HEK293 (cell line): ENCODE measurements around the gene ZFP36L1.

Experiments used
- CTCF ChIA-PET: fragments of 350-600 bp; formaldehyde crosslinking; extraction: SDS; loops from one replicate; lab custom pipeline; 2021; ENCODE audit warnings: antibody characterized with exemption; lab: Yijun Ruan, JAX
- POLR2A ChIA-PET: fragments of 300-600 bp; formaldehyde crosslinking; extraction: SDS; loops from one replicate; lab custom pipeline; 2020; ENCODE audit warnings: antibody characterized with exemption, inconsistent platforms; lab: Yijun Ruan, JAX
- H3K27ac ChIP-seq: fragments of 200-500 bp; sonication (Bioruptor generic); 2 replicates; pipeline ENCODE4 v1.5.1; 2014; ENCODE audit warnings: low read depth, low read length, control low read depth, inconsistent platforms; ENCODE audit errors: extremely low read depth
- H3K36me3 ChIP-seq, 2 experiments: fragments of 200-500 bp in 1 of 2; sonication (Bioruptor generic) in 1 of 2; 1 replicate in 1 of 2; 2 replicates in 1 of 2; pipeline ENCODE4 v1.5.1; 2014 to 2017; ENCODE audit warnings: inconsistent platforms in 2 of 2, low read length in 2 of 2; ENCODE audit not compliant: control insufficient read depth in 2 of 2, insufficient read depth in 1 of 2
- H3K4me1 ChIP-seq: fragments of 200-500 bp; sonication (Bioruptor generic); 2 replicates; pipeline ENCODE4 v1.5.1; 2014; ENCODE audit warnings: mild to moderate bottlenecking, low read length, inconsistent platforms; ENCODE audit not compliant: control insufficient read depth, insufficient read depth
- H3K4me3 ChIP-seq: 2 replicates; pipeline ENCODE4 v1.5.1; 2011; ENCODE audit warnings: low read depth, mild to moderate bottlenecking, control low read depth, low read length, moderate library complexity
- H3K9me3 ChIP-seq: fragments of 200-500 bp; sonication (Bioruptor generic); 2 replicates; pipeline ENCODE4 v1.5.1; 2014; ENCODE audit warnings: low read depth, low read length, inconsistent platforms; ENCODE audit not compliant: control insufficient read depth, insufficient read depth
- ATF2 ChIP-seq: fragments of 450-650 bp; formaldehyde crosslinking; IDR thresholded peaks from 2 replicates; pipeline ENCODE4 v1.5.1; 2016; ENCODE audit warnings: missing biosample characterization, missing genetic modification characterization, low read depth
- BCL11A ChIP-seq: fragments of 450-650 bp; formaldehyde crosslinking; IDR thresholded peaks from 2 replicates; pipeline ENCODE4 v1.5.1; 2016; ENCODE audit warnings: low read depth, missing biosample characterization, missing genetic modification characterization
- HOXC10 ChIP-seq: sonication (generic); formaldehyde crosslinking; IDR thresholded peaks from 2 replicates; pipeline ENCODE4 v1.8.1; 2023; ENCODE audit warnings: mild to moderate bottlenecking, missing genetic modification reagents
- HOXD13 ChIP-seq: sonication (generic); formaldehyde crosslinking; IDR thresholded peaks from 2 replicates; pipeline ENCODE4 v1.8.0; 2022; ENCODE audit warnings: missing genetic modification reagents, borderline replicate concordance
- PRDM6 ChIP-seq: fragments of 450-650 bp; formaldehyde crosslinking; IDR thresholded peaks from 2 replicates; pipeline ENCODE4 v1.5.1; 2017; ENCODE audit warnings: missing biosample characterization, missing genetic modification characterization
- SALL2 ChIP-seq: fragments of 450-650 bp; formaldehyde crosslinking; IDR thresholded peaks from 2 replicates; pipeline ENCODE4 v1.5.0; 2017; ENCODE audit warnings: missing biosample characterization, mild to moderate bottlenecking, missing genetic modification characterization, borderline replicate concordance
- ZBTB17 ChIP-seq: fragments of 450-650 bp; formaldehyde crosslinking; IDR thresholded peaks from 2 replicates; pipeline ENCODE4 v1.5.1; 2016; ENCODE audit warnings: missing biosample characterization, missing genetic modification characterization
- ZIC2 ChIP-seq: fragments of 450-650 bp; formaldehyde crosslinking; IDR thresholded peaks from 2 replicates; pipeline ENCODE4 v1.5.1; 2016; ENCODE audit warnings: missing biosample characterization, missing genetic modification characterization
- ZNF114 ChIP-seq: fragments of 450-650 bp; formaldehyde crosslinking; IDR thresholded peaks from 2 replicates; pipeline ENCODE4 v1.5.0; 2017; ENCODE audit warnings: missing biosample characterization, missing genetic modification characterization
- ZNF138 ChIP-seq: fragments of 450-650 bp; formaldehyde crosslinking; IDR thresholded peaks from 2 replicates; pipeline ENCODE4 v1.5.1; 2016; ENCODE audit warnings: missing biosample characterization, missing genetic modification characterization, borderline replicate concordance
- ZNF155 ChIP-seq: fragments of 450-650 bp; formaldehyde crosslinking; IDR thresholded peaks from 2 replicates; pipeline ENCODE4 v1.5.1; 2016; ENCODE audit warnings: missing biosample characterization, missing genetic modification characterization
- ZNF169 ChIP-seq: fragments of 450-650 bp; formaldehyde crosslinking; IDR thresholded peaks from 2 replicates; pipeline ENCODE4 v1.5.1; 2016; ENCODE audit warnings: missing biosample characterization, missing genetic modification characterization
- ZNF274 ChIP-seq, 2 experiments: fragments of 200-500 bp in 1 of 2; fragments of 450-650 bp in 1 of 2; sonication (Bioruptor generic) in 1 of 2; formaldehyde crosslinking in 1 of 2; IDR thresholded peaks; 2 replicates each; pipeline versions ENCODE4 v1.5.1 to v1.6.1; 2014 to 2016; ENCODE audit warnings: borderline replicate concordance in 1 of 2, inconsistent platforms in 1 of 2, low read length in 1 of 2, missing biosample characterization in 1 of 2, missing genetic modification characterization in 1 of 2
- ZNF292 ChIP-seq: fragments of 450-650 bp; formaldehyde crosslinking; IDR thresholded peaks from 2 replicates; pipeline ENCODE4 v1.5.1; 2016; ENCODE audit warnings: low read depth, missing biosample characterization, missing genetic modification characterization, borderline replicate concordance
- ZNF311 ChIP-seq: fragments of 450-650 bp; formaldehyde crosslinking; IDR thresholded peaks from 2 replicates; pipeline ENCODE4 v1.5.1; 2017; ENCODE audit warnings: missing biosample characterization, missing genetic modification characterization, borderline replicate concordance
- ZNF335 ChIP-seq: fragments of 450-650 bp; formaldehyde crosslinking; conservative IDR thresholded peaks from 2 replicates; pipeline ENCODE4 v1.5.1; 2016; ENCODE audit warnings: missing biosample characterization, missing genetic modification characterization
- ZNF350 ChIP-seq: fragments of 450-650 bp; formaldehyde crosslinking; IDR thresholded peaks from 2 replicates; pipeline ENCODE4 v1.5.0; 2017; ENCODE audit warnings: missing biosample characterization, mild to moderate bottlenecking, missing genetic modification characterization
- ZNF37A ChIP-seq: fragments of 450-650 bp; IDR thresholded peaks from 2 replicates; pipeline ENCODE4 v1.5.1; 2018; ENCODE audit warnings: missing biosample characterization, missing genetic modification characterization
- ZNF423 ChIP-seq: fragments of 450-650 bp; formaldehyde crosslinking; IDR thresholded peaks from 2 replicates; pipeline ENCODE4 v1.5.1; 2016; ENCODE audit warnings: missing biosample characterization, missing genetic modification characterization
- ZNF610 ChIP-seq: fragments of 450-650 bp; formaldehyde crosslinking; IDR thresholded peaks from 2 replicates; pipeline ENCODE4 v1.5.1; 2016; ENCODE audit warnings: missing biosample characterization, missing genetic modification characterization, borderline replicate concordance
- ZNF621 ChIP-seq: fragments of 450-650 bp; formaldehyde crosslinking; IDR thresholded peaks from 2 replicates; pipeline ENCODE4 v1.5.1; 2017; ENCODE audit warnings: missing biosample characterization, missing genetic modification characterization
- ZNF629 ChIP-seq: fragments of 450-650 bp; formaldehyde crosslinking; IDR thresholded peaks from 2 replicates; pipeline ENCODE4 v1.5.1; 2017; ENCODE audit warnings: missing biosample characterization, missing genetic modification characterization
- ZNF664 ChIP-seq: fragments of 450-650 bp; formaldehyde crosslinking; IDR thresholded peaks from 2 replicates; pipeline ENCODE4 v1.5.1; 2016; ENCODE audit warnings: missing biosample characterization, missing genetic modification characterization
- ZNF677 ChIP-seq: fragments of 450-650 bp; IDR thresholded peaks from 2 replicates; pipeline ENCODE4 v1.5.0; 2018; ENCODE audit warnings: missing biosample characterization, mild to moderate bottlenecking, missing genetic modification characterization, moderate library complexity
- ZNF704 ChIP-seq: fragments of 450-650 bp; formaldehyde crosslinking; IDR thresholded peaks from 2 replicates; pipeline ENCODE4 v1.5.1; 2016; ENCODE audit warnings: missing biosample characterization, missing genetic modification characterization
- ZNF785 ChIP-seq: fragments of 450-650 bp; formaldehyde crosslinking; IDR thresholded peaks from 2 replicates; pipeline ENCODE4 v1.5.1; 2016; ENCODE audit warnings: missing biosample characterization, missing genetic modification characterization

The ZFP36L1 gene

GRCh38 chr14:68771631-68772030 lies 21.2 kb downstream of the ZFP36L1 start:
- Histone ChIP-seq H3K9me3 (no peaks in the 10 kb centered on the region), H3K4me3 (no peak overlapping the region), H3K36me3 (no peaks in the 10 kb centered on the region), H3K4me1 (no peaks in the 10 kb centered on the region), H3K27ac (no peak overlapping the region)
- POLR2A ChIA-PET = no interaction called here
- TF ChIP-seq ZNF629 (tag by site-specific recombination) = no peak
- no peak for TF ChIP-seq ZNF138
- no peak for TF ChIP-seq ZNF677
- no peak for TF ChIP-seq ZNF292
- no peak for TF ChIP-seq ZBTB17 (tag by site-specific recombination)
- no peak for TF ChIP-seq ATF2 (tag by site-specific recombination)
- TF ChIP-seq ZNF350 (tag by site-specific recombination) = no peak
- no peak for TF ChIP-seq ZNF785
- TF ChIP-seq ZNF610 = no peak
- TF ChIP-seq ZNF274 (IDR thresholded peaks at IDR 0.05; ENCODE audit: low read length) = no peak
- no peak for TF ChIP-seq ZNF274 (tag by site-specific recombination; IDR thresholded peaks at IDR 0.05; ENCODE audit: borderline replicate concordance)
- no peak for TF ChIP-seq BCL11A (tag by site-specific recombination)
- no peak for TF ChIP-seq ZNF311 (tag by site-specific recombination)
- no peak for TF ChIP-seq HOXC10 (CRISPR knock-in tag)
- no peak for TF ChIP-seq ZNF169
- CTCF ChIA-PET = interaction anchor here (0.5 kb wide), 1 partner anchor 300 kb away, joined by 4 read pairs; no protein-coding TSS in a partner anchor

- H3K4me3 ChIP-seq = no peak overlapping the region
- H3K36me3 ChIP-seq = no peaks in the 10 kb centered on the region
- no peaks in the 10 kb centered on the region for H3K4me1 ChIP-seq
- CTCF ChIA-PET = no interaction called here
- TF ChIP-seq ZNF664 (tag by site-specific recombination) = peak; percentile 79; the same call in 1 of the 2 replicates
- TF ChIP-seq ZNF335 (tag by site-specific recombination) = no peak
- TF ChIP-seq, all 188 proteins: peak for 1
- H3K27ac ChIP-seq = no peak overlapping the region
- no peaks in the 10 kb centered on the region for H3K9me3 ChIP-seq
- POLR2A ChIA-PET = no interaction called here
These were observed 22.1 kb downstream of the ZFP36L1 start for GRCh38 chr14:68770553-68771286.

- POLR2A ChIA-PET = no interaction called here
- H3K9me3 ChIP-seq = no peaks in the 10 kb centered on the region
- H3K4me1 ChIP-seq = no peaks in the 10 kb centered on the region
- H3K27ac ChIP-seq = no peak overlapping the region
- CTCF ChIA-PET = no interaction called here
- no peaks in the 10 kb centered on the region for H3K36me3 ChIP-seq
- no peak overlapping the region for H3K4me3 ChIP-seq
- no peak for TF ChIP-seq PRDM6
- TF ChIP-seq HOXD13 = no peak
- TF ChIP-seq ZNF114 (tag by site-specific recombination) = no peak
- no peak for TF ChIP-seq ZNF621 (tag by site-specific recombination)
- no peak for TF ChIP-seq SALL2 (tag by site-specific recombination)
- no peak for TF ChIP-seq ZIC2 (tag by site-specific recombination)
- no peak for TF ChIP-seq ZNF423
- no peak for TF ChIP-seq ZNF704 (tag by site-specific recombination)
- no peak for TF ChIP-seq ZNF37A (tag by site-specific recombination)
- no peak for TF ChIP-seq ZNF155
- no peak for TF ChIP-seq ATF2 (tag by site-specific recombination)
These were observed 22.8 kb downstream of the ZFP36L1 start for GRCh38 chr14:68770051-68770450.
